Measurements from ENCODE around the gene SRGAP1.

- no peak for TF ChIP-seq CTCF (optimal IDR thresholded peaks at IDR 0.05 in 1 of 3, IDR thresholded peaks at IDR 0.05 in 1 of 3, conservative IDR thresholded peaks at IDR 0.05 in 1 of 3; ENCODE audit: extremely low read depth in 1 of 3, insufficient read depth in 2 of 3, low read length in 3 of 3)
- TF ChIP-seq EZH2 (IDR thresholded peaks at IDR 0.05; ENCODE audit: low read length), result no peak
These were observed 236.5 kb downstream of the SRGAP1 start for GRCh38 chr12:64081008-64081404.
